HEK293 (cell line): ENCODE results near the gene GTF2IRD1.

Experiments used
- CTCF ChIP-seq: fragments of 450-650 bp; formaldehyde crosslinking; IDR thresholded peaks from 2 replicates; pipeline ENCODE4 v1.5.1; 2016; ENCODE audit warnings: missing biosample characterization, missing genetic modification characterization
- MEIS1 ChIP-seq: sonication (generic); formaldehyde crosslinking; IDR thresholded peaks from 2 replicates; pipeline ENCODE4 v1.8.1; 2022; ENCODE audit warnings: missing genetic modification reagents, mild to moderate bottlenecking, borderline replicate concordance
- RBAK ChIP-seq: fragments of 450-650 bp; formaldehyde crosslinking; IDR thresholded peaks from 2 replicates; pipeline ENCODE4 v1.5.1; 2016; ENCODE audit warnings: missing biosample characterization, missing genetic modification characterization
- ZBTB1 ChIP-seq: fragments of 450-650 bp; formaldehyde crosslinking; IDR thresholded peaks from 2 replicates; pipeline ENCODE4 v1.5.1; 2016; ENCODE audit warnings: missing biosample characterization, missing genetic modification characterization
- ZBTB21 ChIP-seq: fragments of 450-650 bp; formaldehyde crosslinking; IDR thresholded peaks from 2 replicates; pipeline ENCODE4 v1.5.1; 2017; ENCODE audit warnings: missing biosample characterization, missing genetic modification characterization
- ZBTB7A ChIP-seq: fragments of 450-650 bp; formaldehyde crosslinking; IDR thresholded peaks from 2 replicates; pipeline ENCODE4 v1.5.1; 2016; ENCODE audit warnings: low read depth, missing biosample characterization, missing genetic modification characterization
- ZFP3 ChIP-seq: fragments of 450-650 bp; formaldehyde crosslinking; IDR thresholded peaks from 2 replicates; pipeline ENCODE4 v1.5.1; 2016; ENCODE audit warnings: low read depth, missing biosample characterization, missing genetic modification characterization
- ZNF121 ChIP-seq: fragments of 450-650 bp; formaldehyde crosslinking; IDR thresholded peaks from 2 replicates; pipeline ENCODE4 v1.5.1; 2016; ENCODE audit warnings: missing biosample characterization, missing genetic modification characterization
- ZNF138 ChIP-seq: fragments of 450-650 bp; formaldehyde crosslinking; IDR thresholded peaks from 2 replicates; pipeline ENCODE4 v1.5.1; 2016; ENCODE audit warnings: missing biosample characterization, missing genetic modification characterization, borderline replicate concordance
- ZNF26 ChIP-seq: fragments of 450-650 bp; formaldehyde crosslinking; IDR thresholded peaks from 2 replicates; pipeline ENCODE4 v1.5.1; 2016; ENCODE audit warnings: missing biosample characterization, missing genetic modification characterization
- ZNF274 ChIP-seq, 2 experiments: fragments of 200-500 bp in 1 of 2; fragments of 450-650 bp in 1 of 2; sonication (Bioruptor generic) in 1 of 2; formaldehyde crosslinking in 1 of 2; IDR thresholded peaks; 2 replicates each; pipeline versions ENCODE4 v1.5.1 to v1.6.1; 2014 to 2016; ENCODE audit warnings: borderline replicate concordance in 1 of 2, inconsistent platforms in 1 of 2, low read length in 1 of 2, missing biosample characterization in 1 of 2, missing genetic modification characterization in 1 of 2
- ZNF416 ChIP-seq: fragments of 450-650 bp; formaldehyde crosslinking; IDR thresholded peaks from 2 replicates; pipeline ENCODE4 v1.5.1; 2016; ENCODE audit warnings: missing biosample characterization, missing genetic modification characterization
- ZNF473 ChIP-seq: fragments of 450-650 bp; formaldehyde crosslinking; IDR thresholded peaks from 2 replicates; pipeline ENCODE4 v1.5.1; 2017; ENCODE audit warnings: missing biosample characterization, missing genetic modification characterization
- ZNF558 ChIP-seq: fragments of 450-650 bp; formaldehyde crosslinking; IDR thresholded peaks from 2 replicates; pipeline ENCODE4 v1.5.1; 2016; ENCODE audit warnings: missing biosample characterization, missing genetic modification characterization

GRCh38 chr7:74449144-74449543 lies 4.6 kb upstream of the GTF2IRD1 start:
- no peak for TF ChIP-seq ZNF138 (tag by site-specific recombination)
- TF ChIP-seq ZBTB1 (tag by site-specific recombination): no peak
- TF ChIP-seq CTCF (tag by site-specific recombination): no peak
- no peak for TF ChIP-seq ZNF558 (tag by site-specific recombination)
- TF ChIP-seq ZNF416 (tag by site-specific recombination): no peak
- TF ChIP-seq RBAK (tag by site-specific recombination): no peak
- TF ChIP-seq ZNF26 (tag by site-specific recombination): no peak
- no peak for TF ChIP-seq ZNF473 (tag by site-specific recombination)
- no peak for TF ChIP-seq ZBTB7A (tag by site-specific recombination)
- no peak for TF ChIP-seq ZBTB21
- TF ChIP-seq ZFP3: no peak
- no peak for TF ChIP-seq MEIS1 (CRISPR knock-in tag)
- TF ChIP-seq ZNF121 (tag by site-specific recombination): no peak
- no peak for TF ChIP-seq ZNF274 (IDR thresholded peaks at IDR 0.05; ENCODE audit: low read length)
- no peak for TF ChIP-seq ZNF274 (tag by site-specific recombination; IDR thresholded peaks at IDR 0.05; ENCODE audit: borderline replicate concordance)
